Embryonic facial prominence (tissue), 1 donor: ENCODE results near the gene FCRLB.
"Not testable (repeated sequence)": the region's sequence is repeated elsewhere in the genome, so short reads cannot be mapped to it uniquely, and the experiment has no call there.

Experiments
- DNase-seq: peaks from one replicate; pipeline ENCODE4 v3.0.0-alpha.2; 2016; ENCODE audit errors: extremely low spot score

FCRLB gene

DNA sequence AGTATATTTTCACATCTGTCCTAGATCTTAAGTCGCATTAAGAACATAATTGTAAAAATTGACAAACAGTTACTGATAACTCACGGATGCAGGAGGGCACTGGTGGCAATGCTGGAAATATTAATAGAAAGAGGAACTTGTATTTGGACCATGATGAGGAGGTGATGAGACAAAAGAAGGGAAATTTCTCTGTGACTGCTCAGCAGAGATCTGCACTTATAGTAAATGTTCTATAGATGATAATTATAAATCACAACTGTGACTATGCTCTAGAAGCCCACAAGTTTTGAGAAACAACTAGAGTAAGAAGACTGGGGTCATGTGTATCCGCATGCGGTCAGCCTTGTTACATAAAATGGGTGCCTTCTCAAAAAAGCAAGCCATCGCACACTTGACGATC lies 19.6 kb downstream of the FCRLB start:
- DNase-seq: no peak

DNA sequence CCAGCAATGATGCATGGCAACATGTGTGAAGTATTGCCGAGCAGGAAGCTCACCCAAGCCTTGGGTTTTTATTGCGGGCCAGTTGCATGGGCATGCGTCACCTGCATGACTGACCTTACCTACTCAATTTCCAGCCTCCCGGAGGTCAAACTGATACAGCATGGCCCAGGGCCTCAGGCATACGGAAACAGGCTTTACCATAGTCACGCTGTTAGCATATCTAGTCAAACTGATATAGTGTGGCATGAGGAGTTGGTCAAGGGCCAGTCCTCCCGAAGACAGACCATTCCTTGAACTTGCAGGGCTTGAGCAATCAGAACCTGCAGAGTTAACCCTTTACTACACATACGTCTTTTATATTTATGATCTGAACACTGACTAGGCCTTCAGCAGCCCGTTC lies 21.9 kb downstream of the FCRLB start:
- no peak for DNase-seq

DNA sequence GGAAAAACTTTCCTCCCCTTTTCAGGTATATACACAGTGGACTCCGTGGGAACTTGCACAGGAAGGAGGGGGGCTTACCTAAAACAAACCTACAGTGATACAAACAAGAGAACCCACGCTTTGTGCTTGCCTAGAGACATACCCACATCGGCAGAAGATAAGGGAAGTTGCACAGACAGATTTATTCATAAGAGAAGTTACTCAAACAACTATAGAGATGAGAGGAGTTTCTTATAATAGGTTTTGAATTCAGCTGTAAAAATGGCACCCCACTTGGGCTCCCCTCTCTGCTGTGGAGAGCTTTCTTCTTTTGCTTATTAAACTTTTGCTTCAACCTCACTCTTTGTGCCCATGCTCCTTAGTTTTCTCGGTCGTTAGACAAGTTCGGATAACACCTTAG lies 26.5 kb downstream of the FCRLB start:
- no peak for DNase-seq

DNA sequence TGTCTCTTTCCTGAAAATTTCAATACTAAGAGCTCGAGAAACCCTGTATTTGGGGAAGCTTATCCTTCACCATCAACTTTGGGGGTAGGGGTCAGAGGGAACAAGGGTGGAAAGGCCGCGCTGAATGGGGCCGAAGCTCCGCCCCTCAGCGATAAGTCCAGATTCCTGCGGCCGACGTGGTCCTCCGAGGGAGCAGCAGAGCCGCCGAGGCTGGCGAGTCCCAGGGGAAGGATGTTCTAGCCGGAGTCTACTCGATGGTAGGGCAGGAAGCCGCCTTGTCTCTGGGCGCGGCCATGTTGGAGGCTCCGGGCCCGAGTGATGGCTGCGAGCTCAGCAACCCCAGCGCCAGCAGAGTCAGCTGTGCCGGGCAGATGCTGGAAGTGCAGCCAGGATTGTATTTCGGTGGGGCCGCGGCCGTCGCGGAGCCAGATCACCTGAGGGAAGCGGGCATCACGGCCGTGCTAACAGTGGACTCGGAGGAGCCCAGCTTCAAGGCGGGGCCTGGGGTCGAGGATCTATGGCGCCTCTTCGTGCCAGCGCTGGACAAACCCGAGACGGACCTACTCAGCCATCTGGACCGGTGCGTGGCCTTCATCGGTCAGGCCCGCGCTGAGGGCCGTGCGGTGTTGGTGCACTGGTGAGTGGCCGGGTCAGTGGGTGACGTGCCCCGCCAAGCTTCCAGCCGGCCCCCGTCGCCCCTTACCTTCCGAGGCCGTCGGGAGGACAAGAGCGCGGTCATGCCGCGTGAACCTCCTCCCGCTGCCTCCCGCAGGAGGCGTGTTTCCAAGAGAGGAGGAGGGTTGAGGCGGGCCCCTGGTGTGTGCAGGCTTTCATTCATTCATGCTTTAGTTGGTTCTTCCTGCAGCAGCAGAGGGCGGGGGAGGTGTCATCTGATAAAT lies 28.4 kb downstream of the FCRLB start, which contains the start of gene DUSP12:
Gene DUSP12 (plus strand): TSS at position 278 of the 899 bp plus-strand sequence. CDS start 16 bp downstream, at position 294.
- peak; percentile 90 for DNase-seq

DNA sequence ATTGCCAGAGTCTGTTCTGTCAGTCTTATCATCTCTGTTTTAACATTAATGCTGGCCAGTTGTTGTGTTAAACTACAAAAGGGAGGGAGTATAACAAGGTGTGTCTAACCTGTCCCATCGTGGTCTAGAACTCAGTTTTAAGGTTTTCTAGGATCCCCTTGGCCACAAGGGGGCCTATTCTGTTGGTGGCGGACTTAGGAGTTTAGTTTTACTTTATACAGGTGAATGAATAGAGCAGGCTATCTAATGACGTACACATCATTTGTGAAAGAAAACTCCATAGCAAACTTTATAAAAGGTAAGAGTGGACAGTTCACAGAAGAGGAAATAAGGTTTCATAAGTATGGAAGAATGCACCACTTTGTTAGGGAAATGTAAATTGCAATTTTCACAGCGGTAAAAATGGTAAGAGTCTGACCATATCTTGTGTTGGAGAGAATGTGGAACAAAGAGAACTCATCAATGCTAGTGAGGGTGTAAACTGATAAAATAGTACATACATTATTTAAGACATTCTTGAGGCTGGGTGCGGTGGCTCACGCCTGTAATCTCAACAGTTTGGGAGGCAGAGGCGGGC lies 42.3 kb downstream of the FCRLB start:
- DNase-seq: no peak

DNA sequence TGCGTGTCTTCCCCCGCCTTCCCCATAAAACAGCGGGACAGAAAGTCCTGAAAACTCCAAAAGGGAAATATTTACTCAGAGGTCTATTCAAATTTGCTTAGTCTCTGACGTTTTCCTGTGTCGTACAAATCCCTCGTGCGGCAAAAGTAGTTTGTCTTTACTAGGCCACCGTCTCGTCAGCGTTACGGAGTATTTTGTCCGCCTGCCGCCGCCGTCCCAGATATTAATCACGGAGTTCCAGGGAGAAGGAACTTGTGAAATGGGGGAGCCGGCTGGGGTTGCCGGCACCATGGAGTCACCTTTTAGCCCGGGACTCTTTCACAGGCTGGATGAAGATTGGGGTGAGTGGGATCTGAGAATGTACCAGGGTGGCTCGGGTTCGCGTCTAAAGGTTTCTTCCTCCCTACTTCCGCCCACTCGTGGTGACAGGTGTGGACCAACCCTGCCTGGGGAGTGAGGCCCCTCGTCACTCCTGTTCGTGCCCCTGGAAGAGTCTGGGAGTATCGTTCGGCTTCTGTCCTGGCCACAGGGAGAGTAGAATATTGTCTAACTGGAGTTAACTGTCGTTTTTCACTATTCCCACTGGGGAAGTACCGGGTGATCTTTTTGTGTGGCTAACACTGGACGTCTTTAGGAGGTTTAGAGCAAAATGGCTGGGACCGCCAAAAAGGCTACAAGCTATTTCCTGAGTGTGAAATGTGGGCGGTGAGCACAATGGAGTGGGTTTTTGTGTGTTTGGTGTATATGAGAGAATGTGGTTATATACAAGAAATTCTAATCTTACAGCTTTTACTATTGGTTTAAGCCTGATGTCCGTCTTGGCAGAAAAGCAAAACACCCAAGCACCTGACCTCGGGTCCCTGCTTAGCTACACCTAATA lies 45.0 kb downstream of the FCRLB start, which contains the start of gene ATF6:
Gene ATF6 (plus strand): TSS at position 219 of the 880 bp plus-strand sequence. CDS start 41 bp downstream, at position 260.
- peak; percentile 90 for DNase-seq

DNA sequence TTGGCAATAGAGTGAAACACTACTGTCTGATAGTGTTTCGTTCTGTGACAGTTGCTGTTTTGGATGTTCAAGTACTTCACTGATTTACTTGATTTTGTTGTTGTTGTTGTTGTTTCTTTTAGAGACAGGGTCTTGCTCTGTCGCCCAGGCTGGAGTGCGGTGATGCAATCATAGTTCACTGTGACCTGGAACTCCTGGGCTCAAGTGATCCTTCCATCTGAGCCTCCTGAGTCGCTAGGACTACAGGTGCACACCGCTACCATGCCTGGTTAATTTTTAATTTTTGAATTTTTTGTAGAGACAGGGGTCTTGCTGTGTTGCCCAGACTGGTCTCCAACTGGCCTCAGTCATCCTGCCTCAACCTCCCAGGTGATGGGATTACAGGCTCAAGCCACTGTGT lies 47.1 kb downstream of the FCRLB start:
- DNase-seq: no peak

DNA sequence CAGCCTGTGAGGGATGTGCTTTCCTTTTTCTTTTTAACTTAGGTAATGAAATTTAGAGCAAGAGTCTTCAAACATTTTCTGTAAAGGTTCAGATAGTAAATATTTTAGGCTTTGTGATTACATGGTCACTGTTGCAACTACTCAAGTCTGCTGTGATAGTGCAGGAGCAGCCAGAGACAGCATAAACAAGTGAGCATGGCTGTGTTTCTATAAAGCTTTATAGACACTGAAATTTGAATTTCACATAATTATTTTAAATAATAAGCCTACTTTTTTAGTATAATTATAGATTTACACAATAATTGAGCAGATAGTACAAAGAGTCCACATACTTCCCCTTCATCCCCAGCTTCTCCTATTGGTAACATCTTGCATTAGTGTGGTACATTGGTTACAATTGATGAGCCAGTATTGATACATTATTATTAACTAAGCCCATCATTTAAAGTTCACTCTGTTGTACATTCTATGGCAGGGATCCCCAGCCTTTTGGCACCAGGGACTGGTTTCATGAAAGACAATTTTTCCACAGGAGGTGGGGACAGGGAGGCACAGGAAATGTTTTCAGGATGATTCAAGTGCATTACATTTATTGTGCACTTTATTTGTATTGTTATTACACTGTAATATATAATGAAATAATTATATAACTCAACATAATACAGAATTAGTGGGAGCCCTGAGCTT lies 47.8 kb downstream of the FCRLB start:
- no peak for DNase-seq

DNA sequence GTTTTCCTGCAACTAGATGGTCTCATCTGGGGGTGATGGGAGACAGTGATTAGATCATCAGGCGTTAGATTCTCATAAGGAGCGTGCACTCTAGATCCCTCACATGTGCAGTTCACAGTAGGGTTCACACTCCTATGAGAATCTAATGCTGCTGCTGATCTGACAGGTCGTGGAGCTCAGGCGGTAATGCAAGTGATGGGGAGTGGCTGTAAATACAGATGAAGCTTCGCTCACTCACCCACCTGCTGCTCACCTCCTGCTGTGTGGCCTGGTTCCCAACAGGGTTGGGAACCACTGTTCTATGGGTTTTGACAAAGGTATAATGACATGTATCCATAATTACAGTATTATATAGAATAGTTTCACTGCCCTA lies 48.3 kb downstream of the FCRLB start:
- DNase-seq: not testable (repeated sequence)

DNA sequence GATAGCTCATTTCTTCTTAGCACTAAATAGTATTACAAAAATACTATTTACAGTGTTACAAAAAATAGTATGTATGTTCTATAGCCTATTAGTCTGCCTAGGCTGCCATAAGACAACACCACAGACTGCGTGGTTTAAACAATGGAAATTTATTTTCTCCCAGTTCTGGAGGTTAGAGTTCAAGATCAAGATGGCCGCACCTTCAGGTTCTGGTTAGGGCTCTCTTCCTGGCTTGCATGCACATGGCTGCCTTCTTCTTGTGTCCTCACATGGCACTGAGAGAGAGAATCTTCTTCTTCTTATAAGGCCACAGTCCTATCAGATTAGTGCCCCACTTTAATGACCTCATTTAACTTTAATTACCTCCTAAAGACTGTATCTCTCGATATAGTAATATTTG lies 48.9 kb downstream of the FCRLB start:
- DNase-seq: no peak

DNA sequence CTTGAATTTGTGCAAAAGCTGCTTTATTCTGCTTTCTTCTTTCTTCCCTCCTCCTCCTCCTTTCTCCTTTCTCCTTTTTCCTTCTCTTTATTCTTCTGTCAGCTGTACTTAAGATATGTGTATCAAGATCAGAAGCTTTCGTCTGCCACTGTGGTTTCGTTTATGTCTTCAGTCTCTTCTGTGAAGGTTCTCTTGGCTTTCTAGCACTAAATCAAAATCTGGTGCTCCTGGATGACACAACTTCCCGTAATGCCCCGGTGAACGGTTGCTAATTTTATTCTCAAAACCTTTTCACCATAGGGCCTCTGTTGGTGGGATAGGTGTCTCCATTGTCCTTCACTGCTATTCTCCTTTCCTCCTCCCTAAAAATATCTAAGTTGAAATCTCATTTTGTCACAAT lies 49.8 kb downstream of the FCRLB start:
- DNase-seq: no peak

DNA sequence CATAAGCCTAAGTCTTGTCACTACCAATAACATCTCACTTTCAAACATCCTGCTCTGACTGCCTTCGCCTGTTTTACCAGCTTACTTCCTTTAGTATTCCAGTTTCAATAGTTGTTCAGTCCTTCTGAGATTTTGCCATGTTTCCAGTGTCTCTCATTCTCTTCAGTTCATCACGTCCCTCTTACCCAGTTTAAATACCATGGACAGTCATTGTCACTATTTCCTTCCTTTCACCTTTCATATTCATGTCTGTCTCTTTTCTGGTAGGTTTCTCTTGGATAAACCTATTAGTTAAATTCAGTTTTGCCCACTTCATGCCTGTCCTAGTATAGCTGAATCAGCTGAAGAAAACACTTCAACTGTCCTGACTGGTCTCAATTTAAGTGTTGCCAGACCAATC lies 50.6 kb downstream of the FCRLB start:
- DNase-seq: no peak

DNA sequence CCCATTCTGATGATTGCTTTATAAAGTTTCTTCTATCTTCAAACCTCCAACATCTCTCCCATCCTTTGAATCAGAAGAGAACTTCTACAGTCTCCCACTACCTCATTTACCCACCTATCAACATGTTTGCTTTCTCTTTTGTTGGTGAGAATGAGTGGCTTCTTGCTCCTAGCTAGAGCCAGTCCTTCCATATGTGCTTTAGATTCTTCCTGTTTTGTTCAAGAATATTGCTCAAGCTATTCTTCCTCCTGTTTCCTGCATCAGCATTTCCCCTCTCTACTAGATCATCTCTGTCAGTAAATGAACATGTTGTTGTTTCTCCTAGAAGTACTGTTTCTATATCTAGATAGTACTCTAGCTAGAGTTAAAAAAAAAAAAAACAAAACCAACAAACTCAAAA lies 51.1 kb downstream of the FCRLB start:
- no peak for DNase-seq

DNA sequence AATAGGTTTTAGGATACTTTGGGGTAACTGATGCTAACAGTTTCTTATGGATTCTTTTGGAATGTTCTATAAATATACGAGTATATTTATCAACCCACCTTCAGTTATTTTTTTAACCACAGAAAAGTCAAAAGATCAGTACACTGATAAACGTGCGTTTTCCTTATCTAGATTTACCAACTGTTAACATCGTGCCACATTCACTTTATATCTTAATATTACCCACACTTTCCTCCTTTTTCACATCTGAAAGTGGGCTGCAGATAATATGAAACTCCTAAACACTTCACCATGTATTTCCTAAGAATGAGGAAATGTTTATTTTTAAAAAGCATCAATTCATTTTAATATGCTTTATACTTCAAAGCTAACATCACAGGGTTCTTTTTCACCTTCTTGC lies 52.4 kb downstream of the FCRLB start:
- no peak for DNase-seq

DNA sequence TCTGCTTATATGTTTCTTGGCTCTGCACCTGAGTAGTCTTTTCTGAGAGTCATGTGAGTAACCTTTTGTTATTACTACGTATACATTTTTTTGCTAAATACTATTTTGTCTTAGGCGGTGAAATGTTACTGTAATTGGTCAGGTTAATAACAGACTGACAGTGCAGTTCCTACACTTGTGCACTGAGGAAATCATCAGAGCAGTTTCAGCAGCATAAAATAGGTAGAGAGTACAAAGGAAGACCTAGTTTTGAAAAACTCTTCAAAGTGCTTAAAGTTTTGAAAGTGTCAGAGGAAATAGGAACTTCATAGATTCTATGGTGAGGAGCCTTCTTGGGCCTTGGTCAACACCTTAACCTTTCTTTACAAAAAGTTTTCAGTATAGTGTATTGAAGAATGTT lies 55.9 kb downstream of the FCRLB start:
- DNase-seq: no peak
